Activated naive CD8-positive, alpha-beta T cell treated with anti-CD3 and anti-CD28 coated beads, Interleukin-2, amount 10 ng/mL, durations not matched to agents 7 days and 5 days (primary cell): ENCODE measurements around the gene PPP1R1C. TPM values are rescaled to one million over a fixed set of nuclear protein-coding genes. Genes with fewer than 3 reads are reported as not detected.

Experiments used
- ATAC-seq: fragments of 150-1000 bp; cut with Tn5 transposase; one replicate; pipeline ENCODE4 v1.10.0; 2021; ENCODE audit warnings: low read depth, moderate library complexity
- POLR2A ChIA-PET: fragments of 350-600 bp; sonication (Branson Sonifier 250); formaldehyde crosslinking; loops from one replicate; lab custom pipeline; 2021; ENCODE audit warnings: antibody characterized with exemption; lab: Charles Lee
- DNase-seq: peaks from one replicate; pipeline ENCODE4 v3.0.0; 2021
- H3K27ac Mint-ChIP-seq: one replicate; pipeline ENCODE4 v1.8.0; 2022; ENCODE audit warnings: mild to moderate bottlenecking, mixed read lengths
- H3K27me3 Mint-ChIP-seq: one replicate; pipeline ENCODE4 v1.8.0; 2022; ENCODE audit warnings: mild to moderate bottlenecking, moderate library complexity, mixed read lengths
- H3K36me3 Mint-ChIP-seq: one replicate; pipeline ENCODE4 v1.8.0; 2021; ENCODE audit warnings: mild to moderate bottlenecking, mixed read lengths
- H3K4me1 Mint-ChIP-seq: one replicate; pipeline ENCODE4 v1.8.0; 2021; ENCODE audit warnings: mixed read lengths
- H3K4me3 Mint-ChIP-seq: one replicate; pipeline ENCODE4 v1.8.0; 2022; ENCODE audit warnings: mild to moderate bottlenecking, moderate library complexity, mixed read lengths
- H3K9me3 Mint-ChIP-seq: one replicate; pipeline ENCODE4 v1.8.0; 2021; ENCODE audit warnings: mixed read lengths
- total RNA-seq, 2 experiments: library from RNA; stranded (reverse); gene quantifications; one replicate each; pipeline ENCODE4 v1.2.3, GENCODE V29; 2021

PPP1R1C gene
- total RNA-seq, 2 experiments from 2014 or later, result not detected

DNA sequence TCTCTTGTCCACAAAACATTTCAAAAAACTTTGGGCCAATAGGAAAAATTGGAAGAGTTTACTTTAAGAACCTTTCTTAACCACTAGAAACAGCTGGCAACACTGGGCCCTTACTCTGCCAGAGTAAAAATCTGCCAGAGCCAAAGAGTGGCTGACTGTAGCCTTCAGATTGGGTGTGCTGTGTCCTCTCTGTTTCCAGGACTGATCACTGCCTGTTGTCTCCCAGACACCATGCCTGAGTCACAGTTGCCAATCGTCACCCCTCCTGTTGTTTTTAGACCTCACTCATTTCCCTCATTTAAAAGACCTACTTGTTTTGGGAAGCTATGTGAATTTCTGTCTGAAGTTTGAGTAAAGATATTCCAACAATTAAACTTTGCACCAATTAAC, 159.1 kb downstream of the PPP1R1C start:
- H3K4me1 Mint-ChIP-seq, result no peaks in the 10 kb centered on the region
- no peak overlapping the region for H3K27ac Mint-ChIP-seq
- no peaks in the 10 kb centered on the region for H3K36me3 Mint-ChIP-seq
- no peaks in the 10 kb centered on the region for H3K9me3 Mint-ChIP-seq
- H3K27me3 Mint-ChIP-seq, result no peaks in the 10 kb centered on the region
- DNase-seq (no peak), ATAC-seq (no peak)
- H3K4me3 Mint-ChIP-seq, result no peak overlapping the region
- POLR2A ChIA-PET, result no interaction called here

- POLR2A ChIA-PET, result no interaction called here
- DNase-seq (no peak), ATAC-seq (no peak)
- Mint-ChIP-seq H3K27me3 (no peaks in the 10 kb centered on the region), H3K27ac (no peak overlapping the region), H3K36me3 (no peaks in the 10 kb centered on the region), H3K4me3 (no peak overlapping the region), H3K9me3 (no peaks in the 10 kb centered on the region), H3K4me1 (no peaks in the 10 kb centered on the region)
These were observed 162.7 kb downstream of the PPP1R1C start for GRCh38 chr2:182148344-182148743.

DNA sequence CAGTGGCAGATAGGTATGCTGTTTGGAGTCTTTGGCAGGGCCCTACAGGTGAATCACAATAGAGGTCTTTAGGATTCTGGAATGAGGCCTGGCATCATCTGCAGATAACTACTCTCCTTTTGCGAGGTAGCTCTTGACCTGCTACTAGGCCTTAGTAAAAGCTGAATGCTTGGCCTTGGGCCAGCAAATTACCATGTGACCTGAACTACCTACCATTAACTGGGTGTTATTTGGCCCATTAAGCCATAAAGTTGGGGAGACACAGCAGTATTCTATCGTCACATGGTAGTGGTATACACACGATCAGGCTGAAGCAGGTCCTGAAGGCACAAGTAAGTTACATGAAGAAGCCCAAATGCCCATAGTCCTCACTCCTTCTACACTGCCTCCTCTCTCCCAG, 178.2 kb downstream of the PPP1R1C start:
- no peaks in the 10 kb centered on the region for H3K9me3 Mint-ChIP-seq
- H3K4me1 Mint-ChIP-seq, result no peaks in the 10 kb centered on the region
- H3K27ac Mint-ChIP-seq, result no peak overlapping the region
- POLR2A ChIA-PET, result no interaction called here
- no peaks in the 10 kb centered on the region for H3K36me3 Mint-ChIP-seq
- H3K27me3 Mint-ChIP-seq, result peaks cover 4% of the 10 kb centered on the region
- no peak for DNase-seq
- no peak for ATAC-seq
- no peak overlapping the region for H3K4me3 Mint-ChIP-seq

DNA sequence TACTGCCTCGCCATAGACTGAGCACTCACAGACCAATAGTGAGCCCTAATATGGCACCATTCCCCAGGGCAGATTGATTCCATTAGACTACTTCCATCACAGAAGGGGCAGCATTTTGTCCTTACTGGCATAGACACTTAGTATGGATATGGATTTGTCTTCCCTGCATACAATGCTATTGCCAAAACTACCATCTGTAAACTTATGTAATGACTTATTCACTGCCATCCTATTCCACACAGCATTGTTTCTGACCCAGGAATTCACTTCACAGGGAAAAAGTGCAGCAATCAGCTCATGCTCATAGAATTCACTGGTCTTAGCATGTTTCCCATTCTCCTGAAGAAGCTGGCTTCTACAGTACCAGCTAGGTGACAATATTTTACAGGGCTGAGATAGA, 179.0 kb downstream of the PPP1R1C start:
- Mint-ChIP-seq H3K36me3 (no peaks in the 10 kb centered on the region), H3K4me3 (no peak overlapping the region), H3K4me1 (no peaks in the 10 kb centered on the region), H3K9me3 (no peaks in the 10 kb centered on the region), H3K27me3 (peaks cover 4% of the 10 kb centered on the region), H3K27ac (no peak overlapping the region)
- no peak for DNase-seq
- POLR2A ChIA-PET, result no interaction called here
- ATAC-seq, result no peak

DNA sequence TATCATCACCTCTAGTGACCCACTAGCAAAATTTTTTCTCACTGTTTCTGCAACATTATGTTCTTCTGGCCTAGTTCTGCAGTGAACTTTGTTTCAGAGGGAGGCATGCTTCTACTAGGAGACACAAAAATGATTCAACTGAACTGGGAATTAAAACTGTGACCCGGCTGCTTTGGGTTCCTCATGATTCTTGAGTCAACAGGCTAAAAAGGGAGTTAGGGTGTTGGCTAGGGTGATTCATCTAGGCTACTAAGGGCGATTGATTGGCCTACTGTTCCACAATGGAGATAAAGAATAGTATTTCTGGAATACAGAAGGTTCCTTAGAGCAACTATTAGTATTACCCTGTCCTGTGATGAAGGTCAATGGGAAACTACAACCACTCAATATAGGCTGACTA, 179.5 kb downstream of the PPP1R1C start:
- no peak for DNase-seq
- ATAC-seq, result no peak
- no peaks in the 10 kb centered on the region for H3K4me1 Mint-ChIP-seq
- peaks cover 4% of the 10 kb centered on the region for H3K27me3 Mint-ChIP-seq
- POLR2A ChIA-PET, result no interaction called here
- H3K27ac Mint-ChIP-seq, result no peak overlapping the region
- no peak overlapping the region for H3K4me3 Mint-ChIP-seq
- no peaks in the 10 kb centered on the region for H3K36me3 Mint-ChIP-seq
- H3K9me3 Mint-ChIP-seq, result no peaks in the 10 kb centered on the region

- DNase-seq, result no peak
- H3K36me3 Mint-ChIP-seq, result no peaks in the 10 kb centered on the region
- H3K27ac Mint-ChIP-seq, result no peak overlapping the region
- ATAC-seq, result no peak
- POLR2A ChIA-PET, result no interaction called here
- no peaks in the 10 kb centered on the region for H3K4me1 Mint-ChIP-seq
- peaks cover 7% of the 10 kb centered on the region for H3K27me3 Mint-ChIP-seq
- H3K4me3 Mint-ChIP-seq, result no peak overlapping the region
- H3K9me3 Mint-ChIP-seq, result no peaks in the 10 kb centered on the region
These were observed 180.8 kb downstream of the PPP1R1C start for GRCh38 chr2:182166406-182166805.

DNA sequence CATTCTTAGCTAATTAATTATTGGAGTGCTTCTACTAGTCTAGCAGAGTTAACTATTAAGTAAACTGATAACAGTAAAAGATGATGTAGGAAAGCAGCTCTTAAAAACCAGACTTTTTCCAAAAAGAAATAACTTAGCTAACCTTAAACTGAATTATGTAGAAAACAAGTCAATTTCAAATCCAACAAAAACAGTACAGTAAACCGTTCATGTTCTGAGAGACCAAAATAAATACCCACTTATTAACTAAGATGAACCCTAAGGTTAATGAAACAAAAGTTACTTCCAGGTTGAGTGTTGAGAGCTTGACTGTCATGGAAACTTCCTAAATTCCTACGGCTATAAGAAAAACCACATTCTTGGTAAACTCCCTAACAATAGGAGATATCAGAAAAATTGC, 181.2 kb downstream of the PPP1R1C start:
- DNase-seq (no peak), ATAC-seq (no peak)
- Mint-ChIP-seq H3K4me1 (no peaks in the 10 kb centered on the region), H3K9me3 (no peaks in the 10 kb centered on the region), H3K27me3 (peaks cover 7% of the 10 kb centered on the region), H3K36me3 (no peaks in the 10 kb centered on the region), H3K27ac (no peak overlapping the region), H3K4me3 (no peak overlapping the region)
- POLR2A ChIA-PET, result no interaction called here

Other genes with a start within 250 kb of the PPP1R1C start
- gene ITPRID2, start 94.1 kb upstream of the PPP1R1C start, total RNA-seq, result 10 to 100 TPM; 61.2 to 68.4 TPM